Measurements from ENCODE around the gene MYH14. TPM values are rescaled to one million over a fixed set of nuclear protein-coding genes. Genes with fewer than 3 reads are reported as not detected.
A peak's percentile ranks its signal among the peaks of the same experiment; 100 is the strongest.

Gene MYH14
- total and polyA plus RNA-seq, 2 of the 8 experiments (the other 6 are each of a cell fraction or from before 2014, with no cell fraction given) = 17.3 to 28.6 TPM

DNA sequence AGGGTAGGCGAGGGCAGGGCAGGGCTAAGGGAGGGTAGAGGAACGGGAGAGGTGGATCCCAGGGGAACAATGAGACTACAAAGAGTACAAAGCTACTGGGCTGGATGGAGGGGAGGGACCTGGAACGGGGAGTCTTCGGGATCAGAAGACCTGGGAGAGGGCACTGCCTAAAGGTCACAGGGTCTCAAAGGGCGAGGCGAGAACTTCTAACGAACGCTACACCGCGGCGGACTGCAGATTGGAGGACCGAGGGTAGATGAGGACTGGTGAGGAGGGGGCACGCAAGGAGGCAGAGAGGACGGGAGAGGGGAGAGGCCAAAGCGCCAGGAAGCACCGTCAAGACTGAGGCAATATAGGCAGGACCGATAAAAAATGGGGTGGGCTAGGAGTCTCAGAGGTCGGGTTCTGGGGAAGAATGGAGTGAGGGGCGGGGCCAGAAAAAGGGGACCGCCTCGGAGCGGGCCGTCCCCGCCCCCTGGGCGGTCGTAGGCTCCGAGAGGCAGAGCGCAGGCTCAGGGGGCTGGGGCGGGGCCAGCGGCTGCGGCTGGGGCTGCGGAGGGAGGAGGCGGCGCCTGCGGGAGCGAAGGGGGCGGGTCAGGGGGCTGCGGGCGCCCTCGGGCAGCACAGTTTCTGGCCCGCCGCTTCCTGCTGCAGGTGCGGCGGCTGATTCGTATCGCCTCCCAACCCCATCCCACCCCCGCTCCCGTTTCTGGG lies 127.1 kb downstream of the MYH14 start:
- 1% methylated on average over 24 of the region's 48 CpGs; no CpG with 5 or more reads in 1 of the 2 experiments for WGBS, 2 experiments (ENCODE audit: extremely low coverage in 1 of 2, insufficient coverage in 1 of 2, insufficient read length in 1 of 2, insufficient replicate concordance in 2 of 2, low coverage in 1 of 2, low lambda C conversion rate in 2 of 2, missing lambda C conversion rate in 1 of 2)
- TF ChIP-seq, protein P1, sequence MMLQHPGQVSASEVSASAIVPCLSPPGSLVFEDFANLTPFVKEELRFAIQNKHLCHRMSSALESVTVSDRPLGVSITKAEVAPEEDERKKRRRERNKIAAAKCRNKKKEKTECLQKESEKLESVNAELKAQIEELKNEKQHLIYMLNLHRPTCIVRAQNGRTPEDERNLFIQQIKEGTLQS (IDR thresholded peaks at IDR 0.05; ENCODE audit: insufficient read depth, low read depth, low read length) = no peak
- TF ChIP-seq SUZ12 (IDR thresholded peaks at IDR 0.05; ENCODE audit: low read length) (no peak), JUN (IDR thresholded peaks at IDR 0.05; ENCODE audit: low read depth, low read length) (no peak), SIX5 (IDR thresholded peaks at IDR 0.05; ENCODE audit: low read depth, low read length) (no peak), EP300 (IDR thresholded peaks at IDR 0.05; ENCODE audit: borderline replicate concordance in 1 of 2, low read depth in 2 of 2, low read length in 2 of 2) (no peak), RFX5 (IDR thresholded peaks at IDR 0.05; ENCODE audit: borderline replicate concordance, low read depth, low read length) (no peak), CBX8 (IDR thresholded peaks at IDR 0.05; ENCODE audit: borderline replicate concordance, low read depth, low read length) (no peak), GABPA (IDR thresholded peaks at IDR 0.05; ENCODE audit: borderline replicate concordance, insufficient read depth, low read length) (no peak), BACH1 (IDR thresholded peaks at IDR 0.05; ENCODE audit: low read length) (no peak), TBP (IDR thresholded peaks at IDR 0.05; ENCODE audit: low read depth, low read length) (peak; percentile 40; the same call in 1 of the 2 replicates)

More for the DNA sequence above, 127.1 kb downstream of the MYH14 start:
- Histone ChIP-seq H2BK15ac (ENCODE audit: low read length) (no peak overlapping the region), H3K4ac (replicated peaks; ENCODE audit: insufficient read length, low read depth, low read length) (no peak overlapping the region), H3K9me3 (ENCODE audit: insufficient read depth in 2 of 2, low read depth in 1 of 2, low read length in 1 of 2) (no peaks in the 10 kb centered on the region), H3K4me1 (replicated peaks in 1 of 4; ENCODE audit: control insufficient read depth in 3 of 4, insufficient read depth in 4 of 4, low read length in 3 of 4) (peaks cover 2 to 28% (median 14%) of the 10 kb centered on the region in 4 experiments), H3K23ac (ENCODE audit: insufficient read length) (no peak overlapping the region), H2BK5ac (ENCODE audit: low read depth, low read length) (peak overlapping the region; percentile 88), H2BK12ac (ENCODE audit: low read depth, low read length) (no peak overlapping the region), H3K18ac (ENCODE audit: extremely low read depth, low read length) (peak overlapping the region; percentile 89; the same call in 1 of the 2 replicates), H3K9ac (replicated peaks in 1 of 4; ENCODE audit: extremely low read depth in 1 of 4, low read depth in 3 of 4, low read length in 3 of 4) (peak overlapping the region in 3 of 4 experiments; percentile 36 to 73 (median 56); a peak in 6 of 7 replicates), H3K27me3 (replicated peaks in 1 of 4; ENCODE audit: control insufficient read depth in 3 of 4, extremely low read depth in 1 of 4, insufficient read depth in 3 of 4, low read length in 3 of 4) (peaks cover 5 to 15% (median 12%) of the 10 kb centered on the region in 4 experiments; a peak in 6 of 7 replicates), H2AK5ac (ENCODE audit: low read depth, low read length) (no peak overlapping the region), H3K79me1 (ENCODE audit: low read depth, low read length) (no peaks in the 10 kb centered on the region; the same call in 1 of the 2 replicates), H3K4me2 (ENCODE audit: insufficient read depth in 1 of 2, low read depth in 2 of 2, low read length in 2 of 2) (peak overlapping the region; percentile 75 to 99), H2BK20ac (ENCODE audit: low read length) (no peak overlapping the region), H4K8ac (ENCODE audit: extremely low read depth, insufficient read depth, low read length) (peak overlapping the region; percentile 94), H3K27ac (ENCODE audit: low read depth, low read length) (no peak overlapping the region), H3K23me2 (ENCODE audit: low read depth, low read length) (peaks cover 42% of the 10 kb centered on the region), H4K91ac (replicated peaks; ENCODE audit: insufficient read length, low read length) (peak overlapping the region; percentile 72), H4K20me1 (replicated peaks in 1 of 2; ENCODE audit: control insufficient read depth in 1 of 2, insufficient read depth in 2 of 2, low read length in 2 of 2) (peaks cover 10% of the 10 kb centered on the region in 2 experiments), H4K5ac (ENCODE audit: insufficient read length, low read depth, low read length) (peak overlapping the region; percentile 95), H3K56ac (replicated peaks; ENCODE audit: insufficient read length, low read depth, low read length) (no peak overlapping the region), H3K4me3 (ENCODE audit: extremely low read depth in 1 of 4, insufficient read depth in 2 of 4, low read depth in 3 of 4, low read length in 4 of 4) (peak overlapping the region; percentile 74 to 96 (median 84)), H2BK120ac (replicated peaks; ENCODE audit: low read depth, low read length) (no peak overlapping the region), H3K36me3 (ENCODE audit: control insufficient read depth in 2 of 4, insufficient read depth in 4 of 4, low read length in 3 of 4) (no peaks in the 10 kb centered on the region), H3K14ac (ENCODE audit: insufficient read length) (no peak overlapping the region), H3K79me2 (ENCODE audit: control insufficient read depth in 1 of 2, insufficient read depth in 2 of 2, low read length in 2 of 2) (peaks cover 3 to 10% of the 10 kb centered on the region in 2 experiments; a peak in 2 of 4 replicates), H2AFZ (ENCODE audit: low read length) (no peak overlapping the region)
- FAIRE-seq (no peak), DNase-seq (ENCODE audit: low read depth in 1 of 2, low spot score in 2 of 2) (peak; percentile 70 to 95)
- POLR2A ChIA-PET (ENCODE audit: partially characterized antibody) = interaction anchor here (1.0 to 4.3 kb wide), 3 partner anchors 9 to 17 kb away, joined by 4 to 29 read pairs (median 4); no protein-coding TSS in a partner anchor
- CTCF ChIA-PET (ENCODE audit: partially characterized antibody) = interaction anchor here (1.6 kb wide), 1 partner anchor 23 kb away, joined by 3 read pairs; no protein-coding TSS in a partner anchor
